OCI-LY3 (cell line): Measurements from ENCODE around the gene KCNK18.

Experiments
- EZH2phosphoT487 ChIP-seq: fragments of 200-600 bp; shearing (Covaris generic); IDR thresholded peaks from 2 replicates; pipeline ENCODE4 v1.6.1; 2018; ENCODE audit warnings: antibody characterized with exemption, mixed run types, low read depth
- TF ChIP-seq, protein P1 (sequence below): fragments of 200-600, 300-600 bp; sonication (generic); IDR thresholded peaks from 2 replicates; pipeline ENCODE4 v1.5.1; 2014; ENCODE audit warnings: antibody characterized with exemption, low read length, low read depth

DNA sequence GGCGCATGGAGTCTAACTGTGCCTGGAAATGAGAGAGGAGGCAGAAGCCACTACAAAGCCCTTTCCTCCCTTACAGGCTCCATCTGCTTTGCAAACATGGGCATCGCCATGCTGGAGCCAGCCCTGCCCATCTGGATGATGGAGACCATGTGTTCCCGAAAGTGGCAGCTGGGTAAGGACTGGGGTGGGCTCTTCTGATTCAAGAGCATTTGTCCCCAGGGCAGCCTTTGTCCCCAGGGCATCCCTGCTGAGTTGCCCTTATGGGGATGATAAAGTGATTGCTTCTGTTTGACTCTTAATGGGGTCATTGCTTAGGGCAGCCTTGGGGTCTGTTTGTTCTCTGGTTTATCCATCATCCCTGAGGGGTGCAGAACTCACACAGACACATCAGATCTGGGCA lies 60.4 kb downstream of the KCNK18 start:
- TF ChIP-seq, protein P1, sequence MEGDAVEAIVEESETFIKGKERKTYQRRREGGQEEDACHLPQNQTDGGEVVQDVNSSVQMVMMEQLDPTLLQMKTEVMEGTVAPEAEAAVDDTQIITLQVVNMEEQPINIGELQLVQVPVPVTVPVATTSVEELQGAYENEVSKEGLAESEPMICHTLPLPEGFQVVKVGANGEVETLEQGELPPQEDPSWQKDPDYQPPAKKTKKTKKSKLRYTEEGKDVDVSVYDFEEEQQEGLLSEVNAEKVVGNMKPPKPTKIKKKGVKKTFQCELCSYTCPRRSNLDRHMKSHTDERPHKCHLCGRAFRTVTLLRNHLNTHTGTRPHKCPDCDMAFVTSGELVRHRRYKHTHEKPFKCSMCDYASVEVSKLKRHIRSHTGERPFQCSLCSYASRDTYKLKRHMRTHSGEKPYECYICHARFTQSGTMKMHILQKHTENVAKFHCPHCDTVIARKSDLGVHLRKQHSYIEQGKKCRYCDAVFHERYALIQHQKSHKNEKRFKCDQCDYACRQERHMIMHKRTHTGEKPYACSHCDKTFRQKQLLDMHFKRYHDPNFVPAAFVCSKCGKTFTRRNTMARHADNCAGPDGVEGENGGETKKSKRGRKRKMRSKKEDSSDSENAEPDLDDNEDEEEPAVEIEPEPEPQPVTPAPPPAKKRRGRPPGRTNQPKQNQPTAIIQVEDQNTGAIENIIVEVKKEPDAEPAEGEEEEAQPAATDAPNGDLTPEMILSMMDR, result no peak
- TF ChIP-seq EZH2phosphoT487, result no peak
